ENCODE data around the gene HIVEP3.

GRCh38 chr1:41812453-41812852 is 106.3 kb downstream of the HIVEP3 start:
- TF ChIP-seq CTCF (optimal IDR thresholded peaks at IDR 0.05 in 1 of 3, IDR thresholded peaks at IDR 0.05 in 1 of 3, conservative IDR thresholded peaks at IDR 0.05 in 1 of 3; ENCODE audit: extremely low read depth in 1 of 3, insufficient read depth in 2 of 3, low read length in 3 of 3) (no peak), EZH2 (IDR thresholded peaks at IDR 0.05; ENCODE audit: low read length) (no peak)

All from keratinocyte (primary cell).